GM06990 (cell line): ENCODE measurements around the gene VPS13D.

ENCODE experiments used
- DNase-seq: peaks from one replicate; pipeline ENCODE4 v3.0.0-alpha.2; 2011; ENCODE audit not compliant: insufficient read length; ENCODE audit errors: extremely low read depth
- H3K27me3 ChIP-seq: replicated peaks from 2 replicates; pipeline ENCODE4 v1.6.0; 2011; ENCODE audit warnings: low read length; ENCODE audit not compliant: control insufficient read depth, insufficient read depth
- H3K36me3 ChIP-seq: 2 replicates; pipeline ENCODE4 v1.5.1; 2011; ENCODE audit warnings: low read length; ENCODE audit not compliant: control insufficient read depth, insufficient read depth
- H3K4me3 ChIP-seq: replicated peaks from 2 replicates; pipeline ENCODE4 v1.5.1; 2011; ENCODE audit warnings: low read depth, mild to moderate bottlenecking, control low read depth, low read length
- CTCF ChIP-seq: IDR thresholded peaks from 2 replicates; pipeline ENCODE4 v1.5.1; 2011; ENCODE audit warnings: low read length, control low read depth, mild to moderate bottlenecking, inconsistent platforms; ENCODE audit not compliant: insufficient read depth, poor library complexity, severe bottlenecking

The VPS13D gene

GRCh38 chr1:12447849-12448312, 218.1 kb downstream of the VPS13D start:
- no peak for DNase-seq
- Histone ChIP-seq H3K36me3 (no peaks in the 10 kb centered on the region), H3K4me3 (no peak overlapping the region), H3K27me3 (no peaks in the 10 kb centered on the region)
- no peak for TF ChIP-seq CTCF

- H3K27me3 ChIP-seq, result no peaks in the 10 kb centered on the region
- no peaks in the 10 kb centered on the region for H3K36me3 ChIP-seq
- no peak overlapping the region for H3K4me3 ChIP-seq
- TF ChIP-seq CTCF, result no peak
- no peak for DNase-seq
Measured at GRCh38 chr1:12448746-12449177, 218.9 kb downstream of the VPS13D start.

- no peaks in the 10 kb centered on the region for H3K27me3 ChIP-seq
- no peaks in the 10 kb centered on the region for H3K36me3 ChIP-seq
- DNase-seq, result no peak
- no peak overlapping the region for H3K4me3 ChIP-seq
- no peak for TF ChIP-seq CTCF
Measured at GRCh38 chr1:12450090-12450755, 220.4 kb downstream of the VPS13D start.

GRCh38 chr1:12450756-12451559, 221.1 kb downstream of the VPS13D start:
- H3K36me3 ChIP-seq, result no peaks in the 10 kb centered on the region
- H3K27me3 ChIP-seq, result no peaks in the 10 kb centered on the region
- H3K4me3 ChIP-seq, result no peak overlapping the region
- no peak for DNase-seq
- no peak for TF ChIP-seq CTCF

- H3K4me3 ChIP-seq, result no peak overlapping the region
- no peaks in the 10 kb centered on the region; the same call in 1 of the 2 replicates for H3K36me3 ChIP-seq
- no peaks in the 10 kb centered on the region for H3K27me3 ChIP-seq
- no peak for TF ChIP-seq CTCF
- DNase-seq, result no peak
Measured at GRCh38 chr1:12451560-12451900, 221.7 kb downstream of the VPS13D start.
